IMR-90 (cell line): ENCODE results near the gene SCN8A. TPM values are rescaled to one million over a fixed set of nuclear protein-coding genes. Genes with fewer than 3 reads are reported as not detected.

Source experiments
- ATAC-seq: fragments of 200-7000 bp; cut with Tn5 transposase; 2 replicates; pipeline ENCODE4 v1.9.1; 2020; ENCODE audit warnings: low read depth, mild to moderate bottlenecking, moderate library complexity
- BruUV-seq: library from RNA; stranded (reverse); fragments of 400-500 nt; replicated peaks from 2 replicates; lab custom pipeline; 2021; lab: Mats Ljungman, UMichigan
- CTCF ChIA-PET: fragments of 300-600 bp; formaldehyde crosslinking; extraction: SDS; loops from one replicate; lab custom pipeline; 2021; ENCODE audit warnings: antibody characterized with exemption; lab: Yijun Ruan, JAX
- POLR2A ChIA-PET: fragments of 300-600 bp; sonication (Branson Sonifier 250); formaldehyde crosslinking; loops from one replicate; lab custom pipeline; 2022; ENCODE audit warnings: antibody characterized with exemption; ENCODE audit not compliant: unreplicated experiment; lab: Charles Lee
- DNase-seq: peaks from one replicate; pipeline ENCODE4 v3.0.0; 2013
- H2AFZ ChIP-seq: replicated peaks from 2 replicates; pipeline ENCODE3; 2013; ENCODE audit warnings: low read length, mild to moderate bottlenecking; ENCODE audit not compliant: poor library complexity
- H2AK5ac ChIP-seq: 2 replicates; pipeline ENCODE4 v1.6.1; 2013; ENCODE audit warnings: low read depth, low read length, inconsistent platforms
- H2AK9ac ChIP-seq: replicated peaks from 2 replicates; pipeline ENCODE3; 2013; ENCODE audit warnings: mild to moderate bottlenecking, low read depth, low read length, moderate library complexity; ENCODE audit not compliant: poor library complexity
- H2BK120ac ChIP-seq: 2 replicates; pipeline ENCODE4 v1.6.1; 2013; ENCODE audit warnings: low read depth, low read length, inconsistent platforms
- H2BK15ac ChIP-seq: 3 replicates; pipeline ENCODE4 v1.6.1; 2013; ENCODE audit warnings: low read depth, low read length, inconsistent platforms
- H2BK20ac ChIP-seq: 2 replicates; pipeline ENCODE4 v1.6.1; 2013; ENCODE audit warnings: low read depth, mild to moderate bottlenecking, inconsistent platforms, low read length, moderate library complexity
- H2BK5ac ChIP-seq: 2 replicates; pipeline ENCODE4 v1.6.1; 2013; ENCODE audit warnings: mild to moderate bottlenecking, low read depth, low read length, inconsistent platforms; ENCODE audit not compliant: poor library complexity, severe bottlenecking
- H3K14ac ChIP-seq: replicated peaks from 2 replicates; pipeline ENCODE4 v1.6.1; 2013; ENCODE audit warnings: low read depth, low read length, inconsistent platforms
- H3K18ac ChIP-seq: 2 replicates; pipeline ENCODE4 v1.6.1; 2013; ENCODE audit warnings: low read depth, low read length, control low read depth
- H3K23ac ChIP-seq: 2 replicates; pipeline ENCODE4 v1.6.1; 2013; ENCODE audit warnings: low read depth, low read length, inconsistent platforms
- H3K27ac ChIP-seq: 2 replicates; pipeline ENCODE4 v1.5.1; 2013; ENCODE audit warnings: mild to moderate bottlenecking, control low read depth, low read length; ENCODE audit not compliant: insufficient read depth
- H3K27me3 ChIP-seq: 2 replicates; pipeline ENCODE4 v1.6.1; 2013; ENCODE audit warnings: low read length; ENCODE audit not compliant: control insufficient read depth, insufficient read depth
- H3K36me3 ChIP-seq: 2 replicates; pipeline ENCODE4 v1.6.1; 2013; ENCODE audit warnings: low read length, mixed read lengths; ENCODE audit not compliant: control insufficient read depth, insufficient read depth
- H3K4ac ChIP-seq: 2 replicates; pipeline ENCODE4 v1.6.1; 2013; ENCODE audit warnings: low read depth, low read length, inconsistent platforms
- H3K4me1 ChIP-seq: 2 replicates; pipeline ENCODE4 v1.6.1; 2013; ENCODE audit warnings: low read length, mixed read lengths; ENCODE audit not compliant: control insufficient read depth, insufficient read depth
- H3K4me2 ChIP-seq: 2 replicates; pipeline ENCODE4 v1.6.1; 2013; ENCODE audit warnings: low read depth, mild to moderate bottlenecking, control low read depth, low read length, moderate library complexity
- H3K4me3 ChIP-seq: 2 replicates; pipeline ENCODE4 v1.5.1; 2013; ENCODE audit warnings: low read depth, mild to moderate bottlenecking, control low read depth, low read length, moderate library complexity; ENCODE audit not compliant: insufficient read depth
- H3K56ac ChIP-seq: 2 replicates; pipeline ENCODE4 v1.6.1; 2013; ENCODE audit warnings: low read length, inconsistent platforms; ENCODE audit not compliant: insufficient read depth; ENCODE audit errors: extremely low read depth
- H3K79me1 ChIP-seq, 2 experiments: 2 replicates each; pipeline ENCODE4 v1.6.1; 2013; ENCODE audit warnings: low read length in 2 of 2, inconsistent platforms in 1 of 2, low read depth in 1 of 2
- H3K9ac ChIP-seq: 2 replicates; pipeline ENCODE4 v1.6.1; 2013; ENCODE audit warnings: low read depth, low read length, control low read depth
- H3K9me1 ChIP-seq: 2 replicates; pipeline ENCODE4 v1.6.1; 2013; ENCODE audit warnings: low read length, inconsistent platforms; ENCODE audit not compliant: insufficient read depth
- H3K9me3 ChIP-seq: 2 replicates; pipeline ENCODE4 v1.6.1; 2013; ENCODE audit warnings: low read length; ENCODE audit not compliant: control insufficient read depth, insufficient read depth
- H4K20me1 ChIP-seq: 2 replicates; pipeline ENCODE4 v1.6.1; 2013; ENCODE audit warnings: low read length, inconsistent platforms; ENCODE audit not compliant: insufficient read depth
- H4K5ac ChIP-seq: 2 replicates; pipeline ENCODE4 v1.6.1; 2013; ENCODE audit warnings: mild to moderate bottlenecking, low read depth, low read length, control low read depth
- H4K8ac ChIP-seq, 2 experiments: 2 replicates each; pipeline ENCODE4 v1.6.1; 2013; ENCODE audit warnings: low read depth in 2 of 2, low read length in 2 of 2, control low read depth in 1 of 2, inconsistent platforms in 1 of 2
- H4K91ac ChIP-seq: 2 replicates; pipeline ENCODE4 v1.6.1; 2013; ENCODE audit warnings: low read depth, low read length, inconsistent platforms; ENCODE audit not compliant: insufficient read depth
- CEBPB ChIP-seq: IDR thresholded peaks from 2 replicates; pipeline ENCODE4 v1.6.1; 2012; ENCODE audit warnings: low read depth, low read length, improper control_type of control experiment
- CHD1 ChIP-seq: IDR thresholded peaks from 2 replicates; pipeline ENCODE4 v1.6.1; 2012; ENCODE audit warnings: low read depth, low read length, improper control_type of control experiment
- FOS ChIP-seq: fragments of 150-350 bp; IDR thresholded peaks from 2 replicates; pipeline ENCODE4 v1.6.1; 2016; ENCODE audit warnings: low read depth, low read length
- MAFK ChIP-seq: IDR thresholded peaks from 2 replicates; pipeline ENCODE4 v1.6.1; 2012; ENCODE audit warnings: low read depth, low read length, improper control_type of control experiment
- MXI1 ChIP-seq: IDR thresholded peaks from 2 replicates; pipeline ENCODE4 v1.6.1; 2012; ENCODE audit warnings: low read depth, mild to moderate bottlenecking, low read length, moderate library complexity, borderline replicate concordance
- NFE2L2 ChIP-seq: fragments of 150-350 bp; IDR thresholded peaks from 2 replicates; pipeline ENCODE4 v1.6.1; 2016; ENCODE audit warnings: low read depth, mild to moderate bottlenecking, low read length
- POLR2A ChIP-seq: IDR thresholded peaks from 2 replicates; pipeline ENCODE4 v1.6.1; 2012; ENCODE audit warnings: mild to moderate bottlenecking, low read depth, low read length
- RAD21 ChIP-seq: IDR thresholded peaks from 2 replicates; pipeline ENCODE4 v1.6.1; 2012; ENCODE audit warnings: low read length, improper control_type of control experiment
- RCOR1 ChIP-seq: IDR thresholded peaks from 2 replicates; pipeline ENCODE4 v1.6.1; 2012; ENCODE audit warnings: mild to moderate bottlenecking, low read length, improper control_type of control experiment; ENCODE audit not compliant: insufficient replicate concordance
- RFX5 ChIP-seq: IDR thresholded peaks from 2 replicates; pipeline ENCODE4 v1.8.0; 2012; ENCODE audit warnings: low read depth, mild to moderate bottlenecking, low read length, moderate library complexity
- SMC3 ChIP-seq: fragments of 150-350 bp; IDR thresholded peaks from 2 replicates; pipeline ENCODE4 v1.6.1; 2016; ENCODE audit warnings: low read depth, mild to moderate bottlenecking, antibody characterized with exemption, low read length, moderate library complexity
- WGBS, 2 experiments: methylation state at CpG; one replicate each; pipeline versions ENCODE4 v1.1.5 to v1.1.7; 2013; ENCODE audit warnings: missing lambda C conversion rate in 2 of 2; ENCODE audit not compliant: insufficient read length in 1 of 2; ENCODE audit errors: extremely low coverage in 2 of 2; 5-methylcytosine and 5-hydroxymethylcytosine counted together
- dilution Hi-C: fragments of 300-500 bp; cut with HindIII; formaldehyde crosslinking; loops from one replicate; pipeline ENCODE4 v1.14.3; 2018; ENCODE audit warnings: low sequenced_read_pairs; ENCODE audit not compliant: unreplicated experiment
- in situ Hi-C: fragments of 300-500 bp; cut with MboI; formaldehyde crosslinking; loops from 3 replicates; pipeline ENCODE4 v1.14.3; 2019; ENCODE audit warnings: low sequenced_read_pairs, inconsistent platforms, mixed read lengths
- intact Hi-C: fragments of 100-400 bp; cut with micrococcal nuclease; formaldehyde crosslinking; loops from 2 replicates; pipeline ENCODE4 v1.10.0; 2022
- polyA plus RNA-seq, 3 experiments: library from polyadenylated mRNA; depleted of rRNA; stranded (reverse); fragments of >200 nt; gene quantifications; 2 replicates each; pipeline ENCODE4 v1.2.3, GENCODE V29; 2012; ENCODE audit warnings: low replicate concordance in 1 of 3
- total RNA-seq: library from RNA; depleted of rRNA; stranded (reverse); fragments of >200 nt; gene quantifications from 2 replicates; pipeline ENCODE4 v1.2.3, GENCODE V29; 2012
- TF ChIP-seq, protein P1 (sequence below): fragments of 150-350 bp; IDR thresholded peaks from 2 replicates; pipeline ENCODE4 v1.6.1; 2016; ENCODE audit warnings: low read depth, mild to moderate bottlenecking, low read length, moderate library complexity, borderline replicate concordance
- TF ChIP-seq, protein P2 (sequence below): conservative IDR thresholded peaks from 2 replicates; pipeline ENCODE4 v1.5.1; 2012; ENCODE audit warnings: mild to moderate bottlenecking, low read depth, low read length, improper control_type of control experiment

The SCN8A gene
- total and polyA plus RNA-seq, 2 of the 4 experiments (the other 2 are of a cell fraction), result 6.9 to 19.7 TPM

DNA sequence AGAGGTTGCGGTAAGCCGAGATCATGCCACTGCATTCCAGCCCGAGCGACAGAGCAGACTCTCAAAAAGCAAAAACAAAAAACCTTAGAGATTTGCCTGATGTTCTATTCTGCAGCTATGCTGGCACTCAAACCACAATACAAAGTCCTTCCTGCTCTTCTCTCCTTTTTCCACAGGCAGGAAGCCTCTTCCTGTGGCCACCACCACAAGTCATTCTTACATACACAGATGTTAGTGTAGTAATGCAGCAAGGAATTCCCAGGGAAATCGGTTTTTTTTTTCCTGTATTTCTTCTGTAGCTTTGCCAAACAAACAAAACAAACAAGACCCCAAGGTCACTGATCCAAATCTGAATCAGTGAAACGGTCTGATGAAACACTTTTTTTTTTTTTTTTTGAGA lies 153.2 kb downstream of the SCN8A start:
- Histone ChIP-seq H3K18ac (no peak overlapping the region), H3K4me3 (no peak overlapping the region), H3K27ac (no peak overlapping the region), H2BK5ac (no peak overlapping the region), H4K20me1 (no peaks in the 10 kb centered on the region), H3K23ac (no peak overlapping the region), H3K56ac (no peak overlapping the region), H3K9me3 (peaks cover 4% of the 10 kb centered on the region; the same call in 1 of the 2 replicates), H3K79me1 (no peaks in the 10 kb centered on the region), H3K27me3 (no peaks in the 10 kb centered on the region), H3K4ac (no peak overlapping the region), H2BK120ac (no peak overlapping the region), H2BK15ac (no peak overlapping the region), H2AFZ (no peak overlapping the region), H2BK20ac (no peak overlapping the region), H3K36me3 (peaks cover 5% of the 10 kb centered on the region; the same call in 1 of the 2 replicates), H4K8ac (no peak overlapping the region), H3K14ac (no peak overlapping the region), H2AK9ac (no peak overlapping the region), H4K91ac (no peak overlapping the region), H4K5ac (no peak overlapping the region), H3K9ac (no peak overlapping the region), H2AK5ac (no peak overlapping the region), H3K4me2 (no peak overlapping the region), H3K4me1 (no peaks in the 10 kb centered on the region), H3K9me1 (peaks cover 4% of the 10 kb centered on the region; the same call in 1 of the 2 replicates)
- intact Hi-C loops, result no loop called here
- dilution Hi-C loops, result no loop called here
- 95% methylated on average over 4 of the region's 6 CpGs; no CpG with 5 or more reads in 1 of the 2 experiments for WGBS, 2 experiments
- in situ Hi-C loops, result no loop called here
- TF ChIP-seq, protein P1, sequence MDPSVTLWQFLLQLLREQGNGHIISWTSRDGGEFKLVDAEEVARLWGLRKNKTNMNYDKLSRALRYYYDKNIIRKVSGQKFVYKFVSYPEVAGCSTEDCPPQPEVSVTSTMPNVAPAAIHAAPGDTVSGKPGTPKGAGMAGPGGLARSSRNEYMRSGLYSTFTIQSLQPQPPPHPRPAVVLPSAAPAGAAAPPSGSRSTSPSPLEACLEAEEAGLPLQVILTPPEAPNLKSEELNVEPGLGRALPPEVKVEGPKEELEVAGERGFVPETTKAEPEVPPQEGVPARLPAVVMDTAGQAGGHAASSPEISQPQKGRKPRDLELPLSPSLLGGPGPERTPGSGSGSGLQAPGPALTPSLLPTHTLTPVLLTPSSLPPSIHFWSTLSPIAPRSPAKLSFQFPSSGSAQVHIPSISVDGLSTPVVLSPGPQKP, result no peak
- TF ChIP-seq RCOR1, result no peak
- no peak for TF ChIP-seq NFE2L2
- no peak for TF ChIP-seq CHD1
- no peak for TF ChIP-seq POLR2A
- TF ChIP-seq FOS, result no peak
- TF ChIP-seq RAD21, result no peak
- no peak for TF ChIP-seq SMC3
- TF ChIP-seq CEBPB, result no peak
- TF ChIP-seq RFX5, result no peak
- no peak for TF ChIP-seq MAFK
- no peak for TF ChIP-seq MXI1
- TF ChIP-seq, protein P2, sequence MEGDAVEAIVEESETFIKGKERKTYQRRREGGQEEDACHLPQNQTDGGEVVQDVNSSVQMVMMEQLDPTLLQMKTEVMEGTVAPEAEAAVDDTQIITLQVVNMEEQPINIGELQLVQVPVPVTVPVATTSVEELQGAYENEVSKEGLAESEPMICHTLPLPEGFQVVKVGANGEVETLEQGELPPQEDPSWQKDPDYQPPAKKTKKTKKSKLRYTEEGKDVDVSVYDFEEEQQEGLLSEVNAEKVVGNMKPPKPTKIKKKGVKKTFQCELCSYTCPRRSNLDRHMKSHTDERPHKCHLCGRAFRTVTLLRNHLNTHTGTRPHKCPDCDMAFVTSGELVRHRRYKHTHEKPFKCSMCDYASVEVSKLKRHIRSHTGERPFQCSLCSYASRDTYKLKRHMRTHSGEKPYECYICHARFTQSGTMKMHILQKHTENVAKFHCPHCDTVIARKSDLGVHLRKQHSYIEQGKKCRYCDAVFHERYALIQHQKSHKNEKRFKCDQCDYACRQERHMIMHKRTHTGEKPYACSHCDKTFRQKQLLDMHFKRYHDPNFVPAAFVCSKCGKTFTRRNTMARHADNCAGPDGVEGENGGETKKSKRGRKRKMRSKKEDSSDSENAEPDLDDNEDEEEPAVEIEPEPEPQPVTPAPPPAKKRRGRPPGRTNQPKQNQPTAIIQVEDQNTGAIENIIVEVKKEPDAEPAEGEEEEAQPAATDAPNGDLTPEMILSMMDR, result no peak
- ATAC-seq, result peak; percentile 42; the same call in 1 of the 2 replicates
- POLR2A ChIA-PET, result no interaction called here
- peak; percentile 45 for DNase-seq
- BruUV-seq, result no TSS peak
- CTCF ChIA-PET, result interaction anchor here (0.7 to 0.8 kb wide), 3 partner anchors 10 to 319 kb away, joined by 3 to 4 read pairs (median 4); partner anchors contain the start of gene SLC4A8
